Stimulated activated CD4-positive, alpha-beta T cell treated with anti-CD3 and anti-CD28 coated beads, Interleukin-1b, Interleukin-23, amount 100 ng/mL, for 24 hours (primary cell): ENCODE data around the gene CLEC16A.

ENCODE experiments used
- DNase-seq, 4 experiments: peaks; one replicate each; pipeline ENCODE4 v3.0.0-alpha.2; 2020; ENCODE audit warnings: low read depth in 4 of 4, low spot score in 1 of 4

Gene CLEC16A

DNA sequence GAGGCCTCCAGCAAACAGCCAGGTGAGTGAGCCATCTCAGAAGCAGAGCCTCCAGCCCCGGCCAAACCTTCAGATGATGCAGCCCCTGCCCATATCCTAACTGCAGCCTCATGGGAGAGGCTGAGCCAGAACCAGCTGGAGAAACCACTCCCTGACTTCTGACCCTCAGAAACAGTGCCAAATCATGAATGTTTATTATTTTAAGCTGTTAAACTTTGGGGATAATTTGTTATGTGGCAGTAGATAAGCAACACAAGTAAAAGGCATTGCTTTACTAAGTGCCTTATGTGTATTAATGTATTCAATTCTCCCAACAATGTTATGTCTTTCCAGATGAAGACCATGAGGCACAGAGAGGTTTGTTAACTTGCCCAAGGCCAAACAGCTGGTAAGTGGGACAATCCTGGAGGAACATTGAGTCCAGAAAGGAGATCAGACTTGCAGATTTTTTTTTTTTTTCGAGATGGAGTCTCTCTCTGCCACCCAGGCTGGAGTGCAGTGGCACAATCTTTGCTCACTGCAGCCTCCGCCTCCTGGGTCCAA lies 252.0 kb downstream of the CLEC16A start:
- DNase-seq: no peak

DNA sequence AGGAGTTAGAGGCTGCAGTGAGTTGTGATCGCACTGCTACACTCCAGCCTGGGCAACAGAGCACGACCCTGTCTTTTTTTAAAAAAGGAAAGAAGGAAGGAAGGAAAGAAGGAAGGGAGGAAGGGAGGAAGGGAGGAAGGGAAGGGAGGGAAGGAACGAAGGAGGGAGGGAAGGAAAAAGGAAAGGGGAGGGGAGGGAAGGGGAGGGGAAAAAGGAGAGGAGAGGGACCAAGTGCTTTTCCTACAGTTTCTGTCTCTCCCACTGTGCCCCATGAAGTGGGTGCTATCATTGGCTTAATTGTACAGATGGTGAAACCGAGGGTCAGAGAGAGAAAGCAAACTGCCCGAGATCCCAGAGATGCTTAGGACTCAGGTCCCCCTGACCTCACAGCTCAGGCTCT lies 254.0 kb downstream of the CLEC16A start:
- DNase-seq: no peak

DNA sequence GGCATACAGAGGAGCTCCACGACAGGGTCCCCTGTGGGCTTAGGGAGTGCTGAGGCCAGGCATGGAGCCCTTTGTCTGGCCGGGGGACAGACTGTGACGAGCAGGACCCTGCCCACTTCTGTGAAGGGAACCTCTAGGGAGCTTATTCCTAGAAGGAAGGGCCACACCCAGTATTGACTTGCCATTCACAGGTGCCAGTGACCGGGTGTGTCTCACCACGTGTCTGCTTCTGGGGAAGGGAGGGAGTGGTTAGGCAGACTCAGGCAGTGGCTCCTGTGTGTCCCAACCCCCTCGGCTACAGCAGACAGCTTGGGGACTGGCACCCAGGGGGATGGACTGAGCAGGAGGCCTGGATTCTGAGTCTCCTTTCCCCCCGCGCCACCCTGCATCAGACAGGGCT lies 254.5 kb downstream of the CLEC16A start:
- DNase-seq: no peak

DNA sequence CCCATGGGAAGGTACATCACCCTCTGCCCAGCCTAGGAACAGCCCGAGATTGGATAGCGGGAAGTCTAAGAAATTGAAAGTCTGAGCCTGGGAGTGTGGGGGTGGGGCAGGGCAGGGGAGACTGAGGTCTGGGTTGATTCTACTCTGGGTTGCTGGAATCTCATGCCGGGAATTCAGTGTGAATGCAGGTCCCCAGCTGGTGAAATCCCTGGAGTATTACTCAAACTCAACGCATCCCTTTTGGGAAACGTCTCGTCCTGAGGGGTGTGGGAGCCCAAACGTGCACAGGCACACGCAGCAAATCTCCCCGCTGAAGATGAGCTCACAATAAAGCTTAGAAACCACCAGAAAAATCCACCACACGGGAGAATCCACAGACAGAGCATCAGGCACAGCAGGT lies 256.2 kb downstream of the CLEC16A start:
- DNase-seq: no peak

DNA sequence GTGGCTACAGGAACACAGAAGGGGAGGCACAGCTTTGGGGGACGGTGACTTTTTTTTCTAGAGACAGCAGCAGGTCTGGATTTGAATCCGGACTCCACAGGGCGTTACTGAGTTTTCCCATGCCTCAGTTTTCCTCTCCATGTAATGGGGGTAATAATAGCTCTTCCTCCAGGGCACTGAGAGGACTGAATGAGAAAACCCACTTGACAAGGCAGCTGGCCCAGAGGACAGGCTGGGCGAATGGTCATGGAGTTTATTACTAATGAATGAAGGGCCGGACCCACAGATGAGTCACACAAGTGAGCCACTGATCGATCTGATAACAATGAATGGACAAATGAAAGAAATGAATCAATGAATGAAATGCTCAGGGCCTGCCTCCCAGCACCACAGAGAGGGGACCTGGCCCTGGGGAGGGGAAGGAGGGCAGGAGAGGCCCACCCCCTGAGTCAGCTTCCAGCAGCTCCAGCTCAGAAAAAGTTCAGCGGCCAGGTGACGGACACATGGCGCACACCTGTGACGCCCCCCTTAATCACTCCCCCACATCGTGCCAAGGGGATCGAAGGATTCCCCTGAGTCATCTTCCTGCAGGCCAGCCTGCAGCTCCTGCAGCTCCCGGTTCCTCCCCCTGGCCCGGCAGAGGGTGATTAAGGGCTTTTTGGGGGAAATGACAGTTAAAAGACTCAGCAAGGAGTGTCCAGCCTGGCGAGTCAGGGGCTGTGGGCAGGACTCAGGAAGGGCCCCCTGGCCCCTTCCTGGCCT lies 257.3 kb downstream of the CLEC16A start:
- no peak for DNase-seq

DNA sequence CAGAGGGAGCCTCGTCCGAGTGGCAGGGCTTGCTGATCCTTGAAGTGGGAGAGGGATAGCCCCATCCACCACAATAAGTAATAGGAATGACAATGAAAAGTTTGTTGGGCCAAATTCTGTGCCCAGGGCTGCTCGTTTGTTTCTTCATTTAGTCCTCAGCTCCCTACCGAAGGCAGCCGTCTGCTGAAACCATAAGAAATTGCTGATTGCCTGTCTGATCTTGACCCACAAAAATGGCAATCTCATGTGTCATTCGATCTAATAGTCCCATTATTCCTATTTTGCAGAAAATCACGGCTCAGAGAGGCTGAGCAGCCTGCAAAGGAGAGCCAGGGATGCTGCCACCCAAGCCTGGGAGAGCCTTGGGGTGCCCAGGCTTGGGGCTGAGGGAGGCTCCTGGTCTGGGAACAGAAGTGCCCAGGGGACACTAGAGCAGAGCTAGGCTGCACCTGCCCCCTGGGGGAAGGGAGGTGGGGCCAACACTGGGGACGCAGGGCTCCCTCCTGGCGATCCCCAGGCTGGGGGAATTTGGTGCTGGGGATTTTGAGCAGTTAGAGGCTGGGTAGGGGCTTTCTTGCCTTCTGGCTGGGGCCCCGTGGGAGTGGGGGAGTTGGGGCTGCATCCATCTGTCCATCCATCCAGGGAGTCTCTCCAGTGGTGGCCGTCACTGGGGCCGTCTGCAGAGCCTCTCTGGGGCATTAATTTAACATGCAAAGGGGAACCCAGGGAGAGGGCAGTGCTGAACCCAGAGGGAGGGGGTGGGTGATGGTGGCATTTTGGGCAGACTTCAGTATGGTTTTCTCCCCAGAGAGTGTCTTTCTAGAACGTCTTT lies 258.1 kb downstream of the CLEC16A start:
- no peak for DNase-seq

DNA sequence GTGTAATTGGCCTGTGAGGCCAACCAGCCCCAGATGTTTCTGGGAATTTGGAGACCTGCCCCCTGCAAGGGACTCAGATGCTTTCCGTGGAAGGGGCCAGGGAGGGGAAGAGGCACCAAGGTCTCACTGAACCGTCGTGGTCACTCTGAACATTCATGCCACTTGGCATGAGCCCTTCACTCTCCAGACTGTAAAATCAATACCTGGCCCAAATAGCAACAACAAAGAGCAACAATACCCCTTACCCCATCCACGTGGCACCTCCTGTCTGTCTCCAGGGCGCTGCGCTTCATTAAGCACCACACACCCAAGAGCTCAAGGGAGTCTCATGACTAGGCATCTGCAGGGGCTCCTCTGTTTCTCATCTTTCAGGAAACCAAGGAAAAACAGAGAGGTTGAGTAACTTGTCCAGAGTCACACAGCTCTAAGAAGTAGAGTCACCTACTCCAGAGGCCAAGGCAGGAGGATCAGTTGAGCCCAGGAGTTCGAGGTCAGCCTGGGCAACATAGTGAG lies 258.8 kb downstream of the CLEC16A start:
- DNase-seq: no peak

DNA sequence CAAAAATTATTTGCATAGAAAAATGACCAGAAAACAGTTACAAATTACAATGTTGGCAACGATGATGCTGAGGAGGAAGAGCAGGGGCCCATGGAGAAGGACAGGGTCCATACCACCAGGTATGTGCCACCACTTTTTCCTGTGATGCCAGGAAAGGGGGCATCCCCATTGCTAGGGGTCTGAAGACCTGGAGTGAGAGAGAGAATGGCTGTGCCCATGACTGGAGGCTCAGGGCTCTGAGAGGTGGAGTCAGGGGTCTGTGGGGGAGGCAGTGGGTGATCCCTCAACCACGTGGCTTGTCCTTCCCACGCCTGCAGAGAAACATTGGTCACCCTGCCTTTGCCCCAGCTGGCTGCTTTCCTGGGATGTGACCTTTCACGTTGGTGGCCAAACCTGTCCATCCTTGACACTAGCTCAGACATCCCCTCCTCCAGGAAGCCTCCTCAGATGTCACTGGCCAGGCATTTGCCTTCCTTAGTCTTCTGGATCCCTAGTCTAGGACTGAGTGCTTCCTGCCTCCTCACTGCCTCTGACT lies 260.2 kb downstream of the CLEC16A start:
- no peak for DNase-seq

DNA sequence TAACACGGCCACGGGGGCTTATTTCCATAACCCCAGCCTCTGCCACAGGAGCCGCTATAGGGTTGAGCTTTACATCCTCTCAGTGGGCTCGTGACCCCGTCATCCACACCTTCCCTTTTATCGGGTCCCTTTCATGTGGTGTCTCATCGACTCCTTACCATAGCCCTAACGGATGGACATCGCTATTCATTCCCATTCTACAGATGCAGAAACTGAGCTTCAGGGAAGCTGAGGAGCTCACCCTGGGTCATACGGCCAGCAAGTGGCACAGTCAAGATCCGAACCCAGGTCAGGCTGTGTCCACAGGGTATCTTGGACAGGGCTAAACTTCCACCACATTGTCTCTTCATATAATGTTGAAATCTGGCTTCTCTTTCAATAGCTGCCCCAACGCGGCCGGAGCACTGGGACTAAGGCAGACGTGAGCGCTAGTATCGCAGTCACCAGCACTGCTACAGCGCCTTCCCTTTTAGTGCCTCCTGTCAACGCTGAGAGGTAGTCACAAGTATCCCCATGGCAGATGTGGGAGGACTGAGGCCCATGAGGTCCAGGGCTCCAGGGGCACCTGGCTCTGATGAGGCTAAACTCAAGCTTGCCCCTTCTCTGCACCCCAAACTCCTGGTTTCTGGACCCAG lies 260.8 kb downstream of the CLEC16A start:
- DNase-seq: no peak

DNA sequence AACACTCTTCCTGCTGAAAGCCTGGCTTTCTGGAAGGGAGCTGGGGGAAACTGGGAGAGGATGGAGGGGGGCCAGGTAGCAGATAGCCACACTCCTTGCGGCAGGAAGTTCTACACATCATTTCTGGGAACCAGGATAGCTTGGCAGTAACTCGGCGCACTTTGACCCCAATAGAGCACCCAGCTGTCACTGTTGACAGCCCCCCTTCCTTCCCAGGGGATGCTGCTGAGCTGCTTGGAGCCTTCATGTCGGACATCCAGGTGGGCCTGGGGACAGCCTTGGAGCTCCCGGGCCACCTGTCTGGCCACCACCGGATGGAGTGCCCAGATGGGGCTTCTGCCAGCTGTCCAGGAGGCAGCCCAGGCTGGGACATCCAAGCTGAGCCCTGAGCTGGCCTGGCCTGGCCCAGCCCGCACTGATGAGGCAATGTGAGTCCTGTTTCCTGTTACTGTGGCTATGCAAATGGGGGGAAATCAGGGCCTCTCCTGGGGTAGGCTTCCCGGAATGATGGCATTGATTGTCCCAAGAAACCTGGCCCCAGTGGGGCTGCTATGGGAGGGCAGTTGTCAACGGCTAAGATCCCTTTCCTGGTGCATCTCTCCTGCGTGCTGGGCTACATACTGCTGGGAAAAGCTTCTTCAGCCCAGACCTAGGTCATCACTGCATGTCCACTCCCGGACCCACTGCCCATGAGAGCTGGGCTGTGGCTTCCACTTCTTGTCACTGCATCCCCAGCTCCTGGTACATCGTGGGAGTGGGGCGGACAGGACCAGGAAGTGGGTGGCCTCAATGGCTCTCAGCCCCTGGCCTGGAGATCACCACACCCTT lies 261.6 kb downstream of the CLEC16A start:
- no peak for DNase-seq

DNA sequence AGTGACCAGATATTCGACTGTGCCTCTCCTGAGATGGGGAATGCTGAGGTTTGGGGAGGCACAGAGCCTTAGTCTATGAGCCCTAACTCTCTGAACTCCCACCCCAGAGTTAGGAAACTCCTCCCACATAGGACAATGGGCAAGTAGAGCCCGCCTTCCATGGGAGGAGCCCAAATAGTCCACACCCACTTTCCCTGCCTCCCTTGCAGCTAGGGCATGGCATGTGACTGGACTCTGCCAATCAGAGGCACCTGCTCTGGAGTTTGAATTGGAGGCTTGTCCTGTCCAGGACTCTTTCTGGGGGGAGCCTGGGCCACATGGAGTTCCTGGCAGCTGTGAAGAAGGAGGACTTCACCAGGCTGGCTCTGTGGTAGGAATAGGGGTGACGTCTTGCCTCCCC lies 263.3 kb downstream of the CLEC16A start:
- DNase-seq: no peak

DNA sequence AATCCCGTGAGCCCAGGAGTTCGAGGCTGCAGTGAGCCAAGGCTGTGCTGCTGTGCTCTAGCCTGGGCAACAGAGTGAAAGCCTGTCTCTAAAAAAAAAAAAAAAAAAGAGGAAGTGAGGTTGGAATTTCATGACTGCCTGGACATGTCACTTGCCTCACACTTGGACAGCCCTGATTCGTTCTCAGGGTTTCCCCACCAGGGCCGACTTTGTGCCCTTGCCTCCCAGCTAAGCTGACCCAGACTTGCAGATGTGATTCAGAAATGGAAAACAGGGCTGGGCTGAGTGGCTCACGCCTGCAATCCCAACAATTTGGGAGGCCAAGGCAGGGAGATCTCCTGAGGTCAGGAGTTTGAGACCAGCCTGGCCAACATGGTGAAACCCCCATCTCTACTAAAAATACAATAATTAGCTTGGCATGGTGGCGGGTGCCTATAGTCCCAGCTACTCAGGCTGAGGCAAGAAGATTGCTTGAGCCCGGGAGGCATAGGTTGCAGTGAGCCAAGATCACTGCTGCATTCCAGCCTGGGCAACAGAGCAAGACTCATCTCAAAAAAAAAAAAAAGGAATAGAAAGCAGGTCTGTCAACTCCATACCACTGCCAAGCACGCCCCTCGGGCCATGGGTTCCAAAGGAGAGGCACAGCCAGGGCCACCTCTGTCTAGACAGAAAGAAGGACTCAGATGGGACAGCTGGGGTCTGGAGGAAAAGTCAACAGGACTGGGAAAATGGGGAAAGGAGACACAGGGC lies 264.7 kb downstream of the CLEC16A start:
- DNase-seq: no peak

DNA sequence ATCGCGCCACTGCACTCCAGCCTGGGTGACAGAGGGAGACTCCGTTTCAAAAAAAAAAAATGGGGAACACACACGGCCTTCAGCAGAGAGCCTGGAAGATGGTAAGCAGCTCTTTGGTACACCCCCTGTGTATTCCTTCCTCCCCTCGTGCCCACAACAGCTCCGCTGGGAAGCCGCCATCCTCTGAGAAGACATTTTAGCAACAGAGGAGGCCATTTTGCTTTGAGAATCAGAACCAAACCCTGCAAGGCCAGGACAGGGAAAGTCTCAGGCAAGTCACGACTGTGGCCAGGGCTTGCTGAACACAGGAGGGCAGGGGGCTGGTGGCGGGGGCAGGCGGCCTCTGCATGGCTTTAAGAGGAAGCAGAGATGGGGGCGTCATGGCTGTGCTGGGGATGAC lies 265.9 kb downstream of the CLEC16A start:
- DNase-seq: no peak

DNA sequence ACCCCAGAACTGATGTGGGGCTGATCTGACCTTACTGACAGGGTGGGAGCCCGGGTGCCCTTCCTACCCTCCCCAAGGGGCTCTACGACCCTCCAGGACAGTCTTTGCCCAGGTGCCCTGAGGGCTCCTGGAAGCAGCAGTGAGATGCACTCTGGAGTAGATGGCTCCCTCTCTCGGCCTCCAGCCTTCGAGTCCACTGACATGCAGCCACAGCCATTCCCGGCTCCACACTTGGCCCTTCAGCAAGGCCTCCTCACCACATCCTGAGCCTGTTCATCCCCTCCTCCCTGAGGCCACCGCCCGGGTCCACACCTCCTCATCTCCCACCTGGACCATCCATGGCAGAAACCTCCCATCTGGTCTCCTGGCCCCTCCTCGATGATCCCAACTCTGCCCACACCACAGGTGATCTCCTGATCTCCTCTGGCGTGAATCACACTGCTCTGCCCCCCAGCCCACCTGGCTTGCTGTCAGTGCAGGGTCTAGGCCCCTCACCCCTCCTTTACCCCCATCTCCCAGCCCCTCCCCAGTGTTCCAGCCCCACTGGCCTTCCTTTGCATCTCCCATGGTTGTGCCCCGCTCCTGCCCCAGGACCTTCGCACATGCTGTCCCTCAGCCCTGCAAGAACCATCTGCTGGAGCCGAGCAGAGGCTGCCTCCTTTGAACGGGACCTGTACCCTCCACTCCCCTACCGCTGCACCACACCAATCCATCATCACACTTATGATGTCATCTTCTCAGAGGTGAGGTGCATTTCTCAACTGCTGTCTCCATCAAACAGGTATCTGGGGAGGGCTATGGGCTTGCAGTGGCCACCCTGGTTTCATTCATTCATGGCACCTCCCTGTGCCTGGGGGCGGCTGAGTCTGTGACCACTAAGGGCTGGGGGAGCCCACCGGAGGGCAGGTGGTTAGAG lies 267.0 kb downstream of the CLEC16A start:
- no peak for DNase-seq

DNA sequence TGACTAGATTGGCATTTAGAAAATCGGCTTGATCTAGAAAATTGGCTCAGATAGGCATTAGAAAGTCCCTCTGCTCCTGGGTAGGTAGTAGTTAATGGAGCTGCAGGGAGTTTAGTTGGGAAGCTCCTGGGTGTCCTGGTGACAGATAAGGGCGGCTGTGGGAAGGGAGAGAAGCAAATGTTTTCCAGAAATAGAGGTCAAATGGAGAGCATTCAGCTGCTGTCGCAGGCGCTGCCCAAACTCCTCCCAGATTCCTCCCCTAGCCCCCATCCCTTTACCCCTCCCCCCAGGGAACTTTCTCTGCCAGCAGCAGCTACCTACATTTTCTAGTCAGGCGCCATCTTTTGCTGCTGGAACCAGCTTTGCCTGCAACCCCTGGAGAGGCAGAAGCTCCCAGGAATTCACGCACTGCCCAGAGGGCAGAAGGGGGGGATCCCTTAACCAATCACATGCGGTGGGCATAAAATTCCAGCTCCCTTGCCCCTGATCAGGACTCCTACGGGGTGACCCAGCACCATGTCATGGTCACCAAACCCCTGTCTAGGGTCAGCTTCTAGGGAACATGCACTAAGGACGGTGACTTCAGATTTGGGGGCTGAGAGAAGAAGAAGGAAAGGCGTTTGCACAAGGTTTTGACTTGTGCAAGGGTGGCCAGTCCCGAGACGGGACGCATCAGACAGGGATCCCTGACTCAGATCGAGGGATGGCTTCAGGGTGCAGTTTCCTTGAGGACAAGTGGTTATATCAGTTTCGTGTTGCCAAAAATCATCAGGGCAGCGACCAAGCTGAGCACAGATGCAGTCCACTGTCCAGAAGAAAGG lies 267.8 kb downstream of the CLEC16A start:
- no peak for DNase-seq

DNA sequence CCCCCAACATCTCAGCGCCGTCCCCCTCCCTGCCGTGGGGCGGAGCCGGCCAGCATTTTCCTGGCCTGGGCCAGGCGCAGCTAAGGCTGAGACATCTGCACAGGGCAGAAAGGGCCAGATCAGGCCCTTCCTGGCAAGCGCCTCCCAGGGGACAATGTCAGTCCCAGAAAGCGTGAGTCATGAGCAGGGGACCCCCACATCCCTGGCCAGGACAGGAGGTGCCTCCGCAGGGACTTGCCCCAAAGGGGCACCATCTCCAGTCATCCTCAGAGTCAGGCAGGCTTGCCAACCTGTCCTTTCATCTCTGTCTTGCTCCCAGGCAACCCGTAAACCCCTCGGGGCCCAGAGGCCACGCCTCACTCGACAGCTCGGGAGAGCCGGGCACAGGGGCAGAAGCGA lies 268.4 kb downstream of the CLEC16A start:
- DNase-seq: no peak

DNA sequence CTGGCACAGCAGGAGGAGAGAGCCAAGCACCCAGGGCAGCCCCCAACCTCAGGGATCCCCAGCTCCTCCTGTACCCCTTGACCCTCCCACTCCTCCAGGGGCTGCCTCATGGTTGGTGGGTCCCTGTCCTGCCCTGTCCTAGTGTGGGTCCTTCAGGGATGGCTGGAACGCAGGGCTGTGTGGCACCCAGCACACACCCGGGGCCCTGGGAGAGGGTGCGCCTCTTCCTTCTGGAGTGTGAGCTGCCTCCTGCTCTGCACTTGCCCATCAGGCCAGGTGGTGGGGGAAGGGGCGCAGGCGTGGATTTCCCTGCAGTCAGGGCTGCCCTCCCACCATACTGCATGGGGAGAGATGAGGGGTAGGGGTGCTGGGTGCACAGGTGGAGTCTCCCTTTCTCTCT lies 269.0 kb downstream of the CLEC16A start:
- no peak for DNase-seq

DNA sequence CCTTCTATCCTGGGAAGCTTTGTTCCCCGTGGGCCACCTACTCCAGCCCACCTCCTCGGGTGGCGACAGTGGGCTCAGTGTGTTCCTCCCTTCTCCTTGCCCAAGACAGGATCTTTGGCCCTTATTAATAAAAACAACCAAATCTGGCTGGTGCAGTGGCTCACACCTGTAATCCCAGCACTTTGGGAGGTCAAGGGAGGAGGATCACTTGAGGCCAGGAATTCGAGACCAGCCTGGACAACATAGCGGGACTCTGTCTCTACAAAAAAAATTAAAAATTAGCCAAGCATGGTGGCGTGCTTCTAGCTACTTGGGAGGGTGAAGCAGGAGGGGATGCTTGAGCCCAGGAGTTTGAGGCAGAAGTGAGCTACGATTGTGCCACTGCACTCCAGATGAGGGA lies 269.4 kb downstream of the CLEC16A start:
- no peak for DNase-seq
